Measurements from ENCODE around the gene MTFR2. TPM values are rescaled to one million over a fixed set of nuclear protein-coding genes. Genes with fewer than 3 reads are reported as not detected.

MTFR2 gene
- total RNA-seq, 4 donors from 2014 or later: 0.62 TPM; not detected in 3

- 63% methylated on average over 2 of the region's 4 CpGs; no CpG with 5 or more reads in 1 of the 2 donors for WGBS, 2 donors (ENCODE audit: low coverage in 1 of 2)
Observed at GRCh38 chr6:136235233-136235564, 14.9 kb downstream of the MTFR2 start.

DNA sequence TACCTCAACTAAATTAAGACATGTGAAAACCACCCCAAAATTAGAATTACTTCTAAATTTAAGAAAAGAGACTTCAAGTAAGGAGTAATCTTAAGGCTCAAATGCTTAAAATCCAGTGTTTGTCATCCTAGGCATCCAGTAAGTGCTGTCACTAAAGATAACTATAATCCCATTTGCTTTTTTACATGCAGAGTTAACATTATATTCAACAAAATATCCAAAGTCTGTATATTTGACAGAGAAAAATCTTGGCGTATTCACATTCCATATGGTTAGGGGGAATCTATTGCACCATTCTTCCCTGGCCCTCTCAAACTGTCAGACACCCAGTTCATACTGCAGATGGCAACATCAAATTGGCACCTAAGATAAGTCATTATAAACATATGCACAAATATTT lies 17.4 kb downstream of the MTFR2 start:
- Histone ChIP-seq H3K9me3 (no peaks in the 10 kb centered on the region), H3K27me3 (no peaks in the 10 kb centered on the region), H3K4me3 (no peak overlapping the region), H3K27ac (no peak overlapping the region), H3K4me1 (peaks cover 0 to 9% (median 0%) of the 10 kb centered on the region in 3 donors), H3K36me3 (no peaks in the 10 kb centered on the region)
- WGBS, 2 donors (ENCODE audit: low coverage in 1 of 2): 94 to 100% methylated on average over 1 of the region's 1 CpG
- no peak for TF ChIP-seq POLR2A (IDR thresholded peaks at IDR 0.05)
- TF ChIP-seq, protein P1, sequence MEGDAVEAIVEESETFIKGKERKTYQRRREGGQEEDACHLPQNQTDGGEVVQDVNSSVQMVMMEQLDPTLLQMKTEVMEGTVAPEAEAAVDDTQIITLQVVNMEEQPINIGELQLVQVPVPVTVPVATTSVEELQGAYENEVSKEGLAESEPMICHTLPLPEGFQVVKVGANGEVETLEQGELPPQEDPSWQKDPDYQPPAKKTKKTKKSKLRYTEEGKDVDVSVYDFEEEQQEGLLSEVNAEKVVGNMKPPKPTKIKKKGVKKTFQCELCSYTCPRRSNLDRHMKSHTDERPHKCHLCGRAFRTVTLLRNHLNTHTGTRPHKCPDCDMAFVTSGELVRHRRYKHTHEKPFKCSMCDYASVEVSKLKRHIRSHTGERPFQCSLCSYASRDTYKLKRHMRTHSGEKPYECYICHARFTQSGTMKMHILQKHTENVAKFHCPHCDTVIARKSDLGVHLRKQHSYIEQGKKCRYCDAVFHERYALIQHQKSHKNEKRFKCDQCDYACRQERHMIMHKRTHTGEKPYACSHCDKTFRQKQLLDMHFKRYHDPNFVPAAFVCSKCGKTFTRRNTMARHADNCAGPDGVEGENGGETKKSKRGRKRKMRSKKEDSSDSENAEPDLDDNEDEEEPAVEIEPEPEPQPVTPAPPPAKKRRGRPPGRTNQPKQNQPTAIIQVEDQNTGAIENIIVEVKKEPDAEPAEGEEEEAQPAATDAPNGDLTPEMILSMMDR (IDR thresholded peaks at IDR 0.05): no peak
- no peak for TF ChIP-seq EP300 (IDR thresholded peaks at IDR 0.05)
- TF ChIP-seq POLR2AphosphoS5 (IDR thresholded peaks at IDR 0.05): no peak
- ATAC-seq: no peak

More at GRCh38 chr6:136235233-136235564, 14.9 kb downstream of the MTFR2 start:
- no peak for ATAC-seq
- Histone ChIP-seq H3K27me3 (no peaks in the 10 kb centered on the region), H3K4me1 (peaks cover 0 to 9% (median 0%) of the 10 kb centered on the region in 3 donors), H3K4me3 (no peak overlapping the region), H3K9me3 (no peaks in the 10 kb centered on the region), H3K27ac (no peak overlapping the region), H3K36me3 (no peaks in the 10 kb centered on the region)
- TF ChIP-seq, protein P1 (IDR thresholded peaks at IDR 0.05): no peak
- no peak for TF ChIP-seq EP300 (IDR thresholded peaks at IDR 0.05)

GRCh38 chr6:136230219-136230853 lies 19.8 kb downstream of the MTFR2 start:
- Histone ChIP-seq H3K27ac (no peak overlapping the region), H3K4me1 (peaks cover 0 to 16% (median 0%) of the 10 kb centered on the region in 3 donors), H3K36me3 (no peaks in the 10 kb centered on the region), H3K27me3 (no peaks in the 10 kb centered on the region), H3K4me3 (no peak overlapping the region), H3K9me3 (no peaks in the 10 kb centered on the region)
- WGBS, 2 donors (ENCODE audit: low coverage in 1 of 2): 73% methylated on average over 2 of the region's 2 CpGs; no CpG with 5 or more reads in 1 of the 2 donors
- TF ChIP-seq POLR2A (IDR thresholded peaks at IDR 0.05): no peak
- TF ChIP-seq, protein P1 (IDR thresholded peaks at IDR 0.05): no peak
- no peak for TF ChIP-seq POLR2AphosphoS5 (IDR thresholded peaks at IDR 0.05)
- TF ChIP-seq EP300 (IDR thresholded peaks at IDR 0.05): no peak
- no peak for ATAC-seq

DNA sequence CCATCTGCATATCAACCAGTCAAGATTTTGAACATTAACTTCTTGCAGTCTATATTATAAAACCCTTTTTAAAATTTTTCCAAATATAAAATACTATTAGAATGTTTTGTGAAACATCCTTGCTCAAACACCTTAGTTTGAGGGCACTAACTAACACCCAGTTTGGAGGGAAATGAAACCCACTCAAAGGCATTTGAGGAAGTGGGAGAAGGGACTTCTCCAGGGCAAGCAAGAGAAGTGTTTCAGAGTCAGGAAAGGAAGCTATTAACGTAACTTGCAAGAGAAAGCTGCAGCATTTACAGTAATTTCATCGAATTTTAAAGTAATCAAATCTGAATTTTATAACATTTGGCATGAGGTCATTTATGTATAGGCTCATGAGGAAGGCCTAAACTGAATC lies 21.3 kb downstream of the MTFR2 start:
- ATAC-seq: no peak
- Histone ChIP-seq H3K27ac (no peak overlapping the region), H3K4me3 (no peak overlapping the region), H3K27me3 (no peaks in the 10 kb centered on the region), H3K36me3 (no peaks in the 10 kb centered on the region), H3K9me3 (no peaks in the 10 kb centered on the region), H3K4me1 (peaks cover 0 to 16% (median 0%) of the 10 kb centered on the region in 3 donors)
- TF ChIP-seq POLR2AphosphoS5 (IDR thresholded peaks at IDR 0.05) (no peak), POLR2A (IDR thresholded peaks at IDR 0.05) (no peak)
- TF ChIP-seq, protein P1 (IDR thresholded peaks at IDR 0.05): no peak
- 62 to 86% methylated on average over 2 of the region's 2 CpGs for WGBS, 2 donors (ENCODE audit: low coverage in 1 of 2)

- H3K36me3 ChIP-seq: no peaks in the 10 kb centered on the region
- H3K27me3 ChIP-seq: no peaks in the 10 kb centered on the region
- peak; percentile 55 for ATAC-seq
- TF ChIP-seq POLR2AphosphoS5 (IDR thresholded peaks at IDR 0.05): no peak
- no peak for TF ChIP-seq EP300 (IDR thresholded peaks at IDR 0.05)
- TF ChIP-seq, protein P1 (IDR thresholded peaks at IDR 0.05): no peak
- no peak for TF ChIP-seq POLR2A (IDR thresholded peaks at IDR 0.05)
- peaks cover 0 to 16% (median 0%) of the 10 kb centered on the region in 3 donors for H3K4me1 ChIP-seq
- H3K4me3 ChIP-seq: peak overlapping the region; percentile 28 to 29
- H3K9me3 ChIP-seq: no peaks in the 10 kb centered on the region
- H3K27ac ChIP-seq: no peak overlapping the region
- 79% methylated on average over 3 of the region's 4 CpGs; no CpG with 5 or more reads in 1 of the 2 donors for WGBS, 2 donors (ENCODE audit: low coverage in 1 of 2)
Observed at GRCh38 chr6:136226674-136227377, 23.3 kb downstream of the MTFR2 start.

Data from gastroesophageal sphincter (tissue), 4 donors.